Endothelial cell of umbilical vein (primary cell): ENCODE results near the gene MTREX. TPM values are rescaled to one million over a fixed set of nuclear protein-coding genes. Genes with fewer than 3 reads are reported as not detected.
A peak's percentile ranks its signal among the peaks of the same experiment; 100 is the strongest.

ENCODE experiments used
- BruUV-seq: library from RNA; stranded (reverse); fragments of 400-500 nt; replicated peaks from 2 replicates; lab custom pipeline; 2021; lab: Mats Ljungman, UMichigan
- CTCF ChIA-PET: fragments of 300-600, 350-600 bp; sonication (Branson Sonifier 250); formaldehyde crosslinking; loops from one replicate; lab custom pipeline; 2021; ENCODE audit warnings: antibody characterized with exemption, inconsistent platforms; lab: Charles Lee
- POLR2A ChIA-PET: fragments of 300-600, 350-600 bp; sonication (Branson Sonifier 250); formaldehyde crosslinking; loops from one replicate; lab custom pipeline; 2021; ENCODE audit warnings: antibody characterized with exemption, inconsistent platforms; lab: Charles Lee
- DNase-seq: peaks from one replicate; pipeline ENCODE4 v3.0.0-alpha.2; 2011; ENCODE audit warnings: low read depth, low spot score
- FAIRE-seq: peaks from 2 replicates; lab custom pipeline; 2011; peaks lifted over from hg19 to GRCh38; lab: Jason Lieb, UNC
- H2AFZ ChIP-seq: 2 replicates; pipeline ENCODE4 v1.6.0; 2012; ENCODE audit warnings: low read depth, low read length, control low read depth, inconsistent platforms
- H3K27ac ChIP-seq: 2 replicates; pipeline ENCODE4 v1.5.1; 2011; ENCODE audit warnings: low read depth, mild to moderate bottlenecking, control low read depth, low read length, moderate library complexity; ENCODE audit not compliant: insufficient read depth
- H3K27me3 ChIP-seq, 2 experiments: 2 replicates each; pipeline versions ENCODE4 v1.6.0 to v1.6.1; 2011; ENCODE audit warnings: low read length in 2 of 2, mixed read lengths in 1 of 2; ENCODE audit not compliant: control insufficient read depth in 2 of 2, insufficient read depth in 2 of 2
- H3K36me3 ChIP-seq, 2 experiments: 2 replicates in 1 of 2; 3 replicates in 1 of 2; pipeline ENCODE4 v1.5.1; 2011; ENCODE audit warnings: low read length in 2 of 2, mild to moderate bottlenecking in 1 of 2, moderate library complexity in 1 of 2; ENCODE audit not compliant: control insufficient read depth in 2 of 2, insufficient read depth in 2 of 2; ENCODE audit errors: extremely low read depth in 1 of 2
- H3K4me1 ChIP-seq: 3 replicates; pipeline ENCODE4 v1.5.1; 2011; ENCODE audit warnings: mild to moderate bottlenecking, low read length; ENCODE audit not compliant: control insufficient read depth, insufficient read depth; ENCODE audit errors: extremely low read depth
- H3K4me2 ChIP-seq: 2 replicates; pipeline ENCODE4 v1.6.1; 2011; ENCODE audit warnings: low read length, control low read depth, mixed read lengths; ENCODE audit not compliant: insufficient read depth
- H3K4me3 ChIP-seq, 3 experiments: fragments of 200-600 bp in 1 of 3; sonication (generic), shearing (Covaris generic) in 1 of 3; replicated peaks in 1 of 3; 2 replicates each; pipeline ENCODE4 v1.5.1; 2011 to 2016; ENCODE audit warnings: control low read depth in 3 of 3, low read length in 3 of 3, mild to moderate bottlenecking in 2 of 3, inconsistent platforms in 1 of 3, low read depth in 1 of 3, moderate library complexity in 1 of 3; ENCODE audit not compliant: insufficient read depth in 1 of 3
- H3K79me2 ChIP-seq: 2 replicates; pipeline ENCODE4 v1.6.0; 2012; ENCODE audit warnings: low read length, inconsistent platforms; ENCODE audit not compliant: control insufficient read depth, insufficient read depth
- H3K9ac ChIP-seq: replicated peaks from 2 replicates; pipeline ENCODE3; 2011; ENCODE audit warnings: low read length, control low read depth; ENCODE audit not compliant: insufficient read depth; ENCODE audit errors: extremely low read depth
- H3K9me1 ChIP-seq: replicated peaks from 3 replicates; pipeline ENCODE4 v1.6.0; 2011; ENCODE audit warnings: mild to moderate bottlenecking, low read length; ENCODE audit not compliant: control insufficient read depth, insufficient read depth; ENCODE audit errors: extremely low read depth
- H3K9me3 ChIP-seq: replicated peaks from 2 replicates; pipeline ENCODE4 v1.5.1; 2012; ENCODE audit warnings: low read length, inconsistent platforms; ENCODE audit not compliant: control insufficient read depth, insufficient read depth
- H4K20me1 ChIP-seq: replicated peaks from 2 replicates; pipeline ENCODE3; 2011; ENCODE audit warnings: mild to moderate bottlenecking, low read length; ENCODE audit not compliant: control insufficient read depth, insufficient read depth; ENCODE audit errors: extremely low read depth
- EZH2 ChIP-seq: IDR thresholded peaks from 2 replicates; pipeline ENCODE4 v1.6.1; 2012; ENCODE audit warnings: borderline replicate concordance, low read depth, mild to moderate bottlenecking, moderate library complexity, low read length, inconsistent platforms; ENCODE audit not compliant: severe bottlenecking
- FOS ChIP-seq: IDR thresholded peaks from 2 replicates; pipeline ENCODE4 v1.6.1; 2011; ENCODE audit warnings: mild to moderate bottlenecking, low read length, moderate library complexity, borderline replicate concordance; ENCODE audit not compliant: insufficient read depth
- GATA2 ChIP-seq: IDR thresholded peaks from 2 replicates; pipeline ENCODE4 v1.7.0; 2011; ENCODE audit warnings: low read depth, mild to moderate bottlenecking, moderate library complexity, mixed read lengths, low read length; ENCODE audit not compliant: insufficient read length, insufficient read depth
- JUN ChIP-seq: IDR thresholded peaks from 2 replicates; pipeline ENCODE4 v1.6.1; 2011; ENCODE audit warnings: borderline replicate concordance, low read depth; ENCODE audit not compliant: insufficient read length, insufficient read depth
- MYC ChIP-seq: IDR thresholded peaks from one replicate; pipeline ENCODE4 v1.6.1; 2011; ENCODE audit warnings: mild to moderate bottlenecking, low read depth, low read length
- POLR2A ChIP-seq: IDR thresholded peaks from 2 replicates; pipeline ENCODE4 v1.6.1; 2012; ENCODE audit warnings: low read depth, mild to moderate bottlenecking, control low read depth, low read length
- POLR2AphosphoS5 ChIP-seq: IDR thresholded peaks from 2 replicates; pipeline ENCODE4 v1.6.1; 2012; ENCODE audit warnings: low read depth, mild to moderate bottlenecking, control low read depth, low read length, moderate library complexity; ENCODE audit not compliant: insufficient read depth
- dilution Hi-C: fragments of 300-500 bp; cut with MboI; formaldehyde crosslinking; loops from one replicate; pipeline ENCODE4 v1.15.0; 2019; ENCODE audit warnings: low sequenced_read_pairs; ENCODE audit not compliant: extremely low pct_ligation_motif_present
- intact Hi-C: fragments of 100-400 bp; cut with micrococcal nuclease; formaldehyde crosslinking; loops from one replicate; pipeline ENCODE4 v1.10.0; 2022
- polyA plus RNA-seq, 4 experiments: library from polyadenylated mRNA; depleted of rRNA in 3 of 4; stranded (reverse) in 3 of 4; unstranded in 1 of 4; fragments of >200 nt; gene quantifications; 2 replicates each; pipeline versions ENCODE4 v1.2.1 to v1.2.3, GENCODE V29; 2011 to 2012; ENCODE audit warnings: missing spikeins in 1 of 4
- total RNA-seq: library from RNA; stranded (reverse); gene quantifications from 2 replicates; pipeline ENCODE4 v1.2.3, GENCODE V29; 2021
- TF ChIP-seq, protein P1 (sequence below): IDR thresholded peaks from 2 replicates; pipeline ENCODE4 v1.6.1; 2011; ENCODE audit not compliant: insufficient read depth, insufficient read length
- TF ChIP-seq, protein P2 (sequence below), 2 donors: IDR thresholded peaks; 1 replicate in 1 of 2; 2 replicates in 1 of 2; pipeline ENCODE4 v1.5.1; 2011; ENCODE audit warnings: low read length in 2 of 2, mild to moderate bottlenecking in 2 of 2, moderate library complexity in 2 of 2, control low read depth in 1 of 2, inconsistent platforms in 1 of 2, low read depth in 1 of 2; ENCODE audit not compliant: insufficient read depth in 1 of 2; ENCODE audit errors: extremely low read depth in 1 of 2

MTREX gene
- total and polyA plus RNA-seq, 2 donors (not counting 3 experiments of a cell fraction or from before 2014, with no cell fraction given): 9.8 to 76.3 TPM

DNA sequence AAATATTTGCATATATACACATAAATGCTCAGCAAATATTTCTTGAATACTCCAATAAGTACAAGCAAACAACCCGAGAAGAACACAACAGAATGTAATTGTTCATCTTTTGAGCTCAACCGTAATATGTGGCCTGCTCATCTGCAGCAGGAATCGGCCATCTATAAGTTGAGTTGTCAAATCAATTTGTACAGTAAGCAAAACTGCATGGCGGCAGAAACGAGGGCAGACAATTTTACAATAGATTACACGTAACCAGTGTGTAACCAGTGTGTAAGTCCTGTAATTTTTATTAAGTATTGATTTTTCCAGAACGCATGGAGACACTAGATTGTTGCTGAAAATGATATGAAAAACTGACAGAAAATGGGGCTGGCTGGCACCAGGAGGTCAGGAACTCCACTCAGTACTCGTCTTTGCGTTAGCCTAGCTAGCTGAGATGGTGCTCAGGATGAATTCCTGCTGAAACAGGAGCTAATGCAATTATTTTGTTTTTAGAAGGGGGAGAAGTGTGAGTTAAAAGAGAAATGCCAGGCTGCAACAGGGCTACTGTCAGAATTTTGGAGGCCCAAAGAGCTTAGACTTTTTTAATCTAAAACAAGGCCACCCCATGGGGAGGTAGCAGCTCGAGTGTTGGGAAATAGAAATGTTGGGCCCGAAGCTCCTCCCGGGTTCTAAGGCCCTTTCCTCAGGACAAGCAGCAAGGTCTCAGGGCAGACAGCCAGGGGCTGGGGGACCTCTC is 977 bp upstream of the MTREX start:
- POLR2A ChIA-PET: interaction anchor here (0.7 to 1.1 kb wide), 3 partner anchors 43 to 791 kb away, joined by 3 read pairs; no protein-coding TSS in a partner anchor
- H3K9me1 ChIP-seq: no peaks in the 10 kb centered on the region
- no peaks in the 10 kb centered on the region for H3K27me3 ChIP-seq
- intact Hi-C loops: loop anchor here (2.0 to 5.0 kb wide), 3 partner anchors 75 to 400 kb away; partner anchors contain the start of genes CCNO and CDC20B
- H3K4me3 ChIP-seq: peak overlapping the region; percentile 77 to 99 (median 81)
- peaks cover 45% of the 10 kb centered on the region for H3K4me1 ChIP-seq
- dilution Hi-C loops: no loop called here
- FAIRE-seq: no peak
- peaks cover 2% of the 10 kb centered on the region for H3K9me3 ChIP-seq
- DNase-seq: peak; percentile 49
- TF ChIP-seq, protein P1, sequence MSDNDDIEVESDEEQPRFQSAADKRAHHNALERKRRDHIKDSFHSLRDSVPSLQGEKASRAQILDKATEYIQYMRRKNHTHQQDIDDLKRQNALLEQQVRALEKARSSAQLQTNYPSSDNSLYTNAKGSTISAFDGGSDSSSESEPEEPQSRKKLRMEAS: no peak
- TF ChIP-seq POLR2A (peak; percentile 5), POLR2AphosphoS5 (no peak)
- peak overlapping the region; percentile 82 for H3K27ac ChIP-seq
- TSS peak; percentile 35 for BruUV-seq
- H3K36me3 ChIP-seq: no peaks in the 10 kb centered on the region
- H3K9ac ChIP-seq: peak overlapping the region; percentile 97
- H4K20me1 ChIP-seq: peaks cover 3% of the 10 kb centered on the region
- H2AFZ ChIP-seq: peak overlapping the region; percentile 55
- peak overlapping the region; percentile 80 for H3K4me2 ChIP-seq
- H3K79me2 ChIP-seq: peaks cover 83% of the 10 kb centered on the region
- CTCF ChIA-PET: interaction anchor here (0.9 to 1.2 kb wide), 5 partner anchors 37 to 134 kb away, joined by 3 read pairs; partner anchors contain the start of gene CDC20B

DNA sequence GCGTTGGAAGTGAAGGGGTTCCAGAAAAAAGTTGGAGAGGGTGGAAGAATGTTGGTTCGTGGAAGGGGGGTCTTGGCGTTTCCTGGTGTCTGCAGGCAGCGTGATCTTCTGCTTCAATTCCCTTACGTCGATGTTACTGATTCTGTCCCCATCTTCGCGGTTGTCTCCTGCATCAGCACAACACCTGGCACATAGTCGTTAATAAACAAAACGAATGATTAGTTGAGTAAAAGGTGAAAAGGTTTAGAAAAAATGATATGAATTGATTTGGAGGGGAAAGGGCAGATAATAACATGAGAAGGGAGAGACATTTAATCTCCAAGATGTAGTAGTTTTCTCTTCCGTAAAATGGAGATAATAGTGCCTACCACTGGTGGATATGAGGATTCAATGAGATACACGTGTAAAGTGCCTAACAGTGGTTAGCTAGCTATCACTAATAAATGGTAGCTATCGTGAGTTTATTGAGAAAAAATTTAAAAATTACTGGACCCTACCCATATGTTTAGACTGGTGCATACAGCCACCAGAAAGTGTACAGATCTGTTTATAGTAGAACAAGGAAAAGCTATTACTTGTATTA is 556 bp downstream of the MTREX start:
- ChIA-PET POLR2A (interaction anchor here (0.7 to 1.1 kb wide), 4 partner anchors 16 to 330 kb away, joined by 3 to 5 read pairs (median 3); no protein-coding TSS in a partner anchor), CTCF (interaction anchor here (1.0 to 1.8 kb wide), 6 partner anchors 11 to 383 kb away, joined by 3 to 6 read pairs (median 3); no protein-coding TSS in a partner anchor)
- peak overlapping the region; percentile 85 for H2AFZ ChIP-seq
- peak overlapping the region; percentile 97 for H3K9ac ChIP-seq
- H3K27ac ChIP-seq: peak overlapping the region; percentile 82
- H4K20me1 ChIP-seq: no peaks in the 10 kb centered on the region
- H3K9me1 ChIP-seq: no peaks in the 10 kb centered on the region
- BruUV-seq: TSS peak; percentile 48
- H3K4me2 ChIP-seq: peak overlapping the region; percentile 96
- peak overlapping the region; percentile 77 to 99 (median 81) for H3K4me3 ChIP-seq
- no peaks in the 10 kb centered on the region for H3K27me3 ChIP-seq
- peak; percentile 70 for DNase-seq
- TF ChIP-seq FOS (no peak), EZH2 (no peak), JUN (no peak), POLR2AphosphoS5 (no peak), MYC (no peak), POLR2A (no peak), GATA2 (no peak)
- TF ChIP-seq, protein P2, sequence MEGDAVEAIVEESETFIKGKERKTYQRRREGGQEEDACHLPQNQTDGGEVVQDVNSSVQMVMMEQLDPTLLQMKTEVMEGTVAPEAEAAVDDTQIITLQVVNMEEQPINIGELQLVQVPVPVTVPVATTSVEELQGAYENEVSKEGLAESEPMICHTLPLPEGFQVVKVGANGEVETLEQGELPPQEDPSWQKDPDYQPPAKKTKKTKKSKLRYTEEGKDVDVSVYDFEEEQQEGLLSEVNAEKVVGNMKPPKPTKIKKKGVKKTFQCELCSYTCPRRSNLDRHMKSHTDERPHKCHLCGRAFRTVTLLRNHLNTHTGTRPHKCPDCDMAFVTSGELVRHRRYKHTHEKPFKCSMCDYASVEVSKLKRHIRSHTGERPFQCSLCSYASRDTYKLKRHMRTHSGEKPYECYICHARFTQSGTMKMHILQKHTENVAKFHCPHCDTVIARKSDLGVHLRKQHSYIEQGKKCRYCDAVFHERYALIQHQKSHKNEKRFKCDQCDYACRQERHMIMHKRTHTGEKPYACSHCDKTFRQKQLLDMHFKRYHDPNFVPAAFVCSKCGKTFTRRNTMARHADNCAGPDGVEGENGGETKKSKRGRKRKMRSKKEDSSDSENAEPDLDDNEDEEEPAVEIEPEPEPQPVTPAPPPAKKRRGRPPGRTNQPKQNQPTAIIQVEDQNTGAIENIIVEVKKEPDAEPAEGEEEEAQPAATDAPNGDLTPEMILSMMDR (IDR thresholded peaks at IDR 0.05; ENCODE audit: extremely low read depth in 1 of 2, insufficient read depth in 1 of 2, low read depth in 1 of 2, low read length in 2 of 2): no peak
- TF ChIP-seq, protein P1: no peak
- H3K36me3 ChIP-seq: no peaks in the 10 kb centered on the region
- intact Hi-C loops (loop anchor here (5.0 kb wide), 1 partner anchor 76 kb away; the partner anchor contains the start of gene CCNO), dilution Hi-C loops (no loop called here)
- H3K79me2 ChIP-seq: peaks cover 88% of the 10 kb centered on the region
- peaks cover 45% of the 10 kb centered on the region for H3K4me1 ChIP-seq
- FAIRE-seq: no peak
- no peaks in the 10 kb centered on the region for H3K9me3 ChIP-seq
